ENCODE results near the gene ACSL6. TPM values are rescaled to one million over a fixed set of nuclear protein-coding genes. Genes with fewer than 3 reads are reported as not detected.

Gene ACSL6
- total RNA-seq, 1 experiment from 2014 or later = 1.4 TPM

- POLR2A ChIA-PET = no interaction called here
- intact Hi-C loops (cut with micrococcal nuclease; ENCODE audit: unreplicated experiment) = no loop called here
- no peaks in the 10 kb centered on the region for H3K4me1 Mint-ChIP-seq (ENCODE audit: low read depth, unreplicated experiment)
- DNase-seq = no peak
- Histone ChIP-seq H3K27me3 (replicated peaks; ENCODE audit: control insufficient read depth, insufficient read depth, low read length) (peaks cover 2% of the 10 kb centered on the region; the same call in 1 of the 2 replicates), H3K4me3 (ENCODE audit: low read depth, low read length) (no peak overlapping the region), H3K9me3 (no peaks in the 10 kb centered on the region), H3K4me1 (no peaks in the 10 kb centered on the region), H3K36me3 (ENCODE audit: control insufficient read depth, insufficient read depth, low read length) (no peaks in the 10 kb centered on the region)
- CTCF ChIA-PET = interaction anchor here (1.0 kb wide), 1 partner anchor 20 kb away, joined by 3 read pairs; no protein-coding TSS in a partner anchor
- no peak overlapping the region for H3K27ac Mint-ChIP-seq (ENCODE audit: unreplicated experiment)
- H3K4me3 Mint-ChIP-seq (ENCODE audit: unreplicated experiment) = no peak overlapping the region
- peaks cover 19% of the 10 kb centered on the region for H3K27me3 Mint-ChIP-seq (ENCODE audit: insufficient read depth, unreplicated experiment)
- TF ChIP-seq, protein P1, sequence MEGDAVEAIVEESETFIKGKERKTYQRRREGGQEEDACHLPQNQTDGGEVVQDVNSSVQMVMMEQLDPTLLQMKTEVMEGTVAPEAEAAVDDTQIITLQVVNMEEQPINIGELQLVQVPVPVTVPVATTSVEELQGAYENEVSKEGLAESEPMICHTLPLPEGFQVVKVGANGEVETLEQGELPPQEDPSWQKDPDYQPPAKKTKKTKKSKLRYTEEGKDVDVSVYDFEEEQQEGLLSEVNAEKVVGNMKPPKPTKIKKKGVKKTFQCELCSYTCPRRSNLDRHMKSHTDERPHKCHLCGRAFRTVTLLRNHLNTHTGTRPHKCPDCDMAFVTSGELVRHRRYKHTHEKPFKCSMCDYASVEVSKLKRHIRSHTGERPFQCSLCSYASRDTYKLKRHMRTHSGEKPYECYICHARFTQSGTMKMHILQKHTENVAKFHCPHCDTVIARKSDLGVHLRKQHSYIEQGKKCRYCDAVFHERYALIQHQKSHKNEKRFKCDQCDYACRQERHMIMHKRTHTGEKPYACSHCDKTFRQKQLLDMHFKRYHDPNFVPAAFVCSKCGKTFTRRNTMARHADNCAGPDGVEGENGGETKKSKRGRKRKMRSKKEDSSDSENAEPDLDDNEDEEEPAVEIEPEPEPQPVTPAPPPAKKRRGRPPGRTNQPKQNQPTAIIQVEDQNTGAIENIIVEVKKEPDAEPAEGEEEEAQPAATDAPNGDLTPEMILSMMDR (IDR thresholded peaks at IDR 0.05; ENCODE audit: insufficient read depth in 1 of 2, low read depth in 1 of 2, low read length in 1 of 2, severe bottlenecking in 1 of 2, unreplicated experiment in 1 of 2) = no peak
- H3K36me3 Mint-ChIP-seq (ENCODE audit: insufficient read depth, unreplicated experiment) = no peaks in the 10 kb centered on the region
- no TSS peak for BruUV-seq (replicated peaks)
- H3K9me3 Mint-ChIP-seq (ENCODE audit: unreplicated experiment) = no peaks in the 10 kb centered on the region
Measured at GRCh38 chr5:132020568-132021339, 9.3 kb upstream of the ACSL6 start.

DNA sequence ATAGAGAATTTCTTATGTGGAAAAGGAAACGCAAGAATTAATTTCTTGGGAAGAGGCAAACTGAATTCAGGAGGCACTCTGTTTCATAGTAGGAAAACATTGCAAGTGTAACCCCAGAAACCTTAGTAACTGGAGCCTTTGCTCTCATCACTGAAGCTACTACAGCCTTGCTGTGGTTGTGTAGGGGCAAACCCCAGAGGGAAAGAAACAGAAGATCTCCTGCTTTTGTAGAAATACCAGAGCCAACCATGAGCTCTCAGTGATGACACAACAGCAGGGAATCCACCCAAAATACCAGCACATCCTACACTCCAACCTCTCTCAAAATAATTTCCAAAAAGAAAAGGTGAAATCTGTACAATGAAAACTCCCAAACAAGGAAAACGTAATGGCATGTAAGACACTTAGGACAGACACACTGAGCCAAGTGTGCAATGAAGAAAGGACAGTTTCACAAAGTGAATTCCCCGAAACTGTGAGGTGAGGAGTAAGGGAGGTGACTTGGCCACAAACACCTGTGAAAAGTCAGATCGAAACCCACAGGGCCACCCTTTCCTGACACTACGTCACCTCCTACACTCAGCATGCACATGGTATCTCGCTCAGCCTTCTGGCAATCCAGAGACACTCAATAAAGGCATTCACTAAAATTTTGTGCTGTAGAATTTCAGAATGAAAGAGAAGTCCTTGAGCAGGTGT lies 8.5 kb upstream of the ACSL6 start:
- BruUV-seq (replicated peaks) = no TSS peak
- Histone ChIP-seq H3K36me3 (ENCODE audit: control insufficient read depth, insufficient read depth, low read length) (no peaks in the 10 kb centered on the region), H3K4me1 (no peaks in the 10 kb centered on the region), H3K4me3 (ENCODE audit: low read depth, low read length) (no peak overlapping the region), H3K27me3 (replicated peaks; ENCODE audit: control insufficient read depth, insufficient read depth, low read length) (peaks cover 2% of the 10 kb centered on the region; the same call in 1 of the 2 replicates), H3K9me3 (no peaks in the 10 kb centered on the region)
- H3K4me3 Mint-ChIP-seq (ENCODE audit: unreplicated experiment) = no peak overlapping the region
- ChIA-PET POLR2A (no interaction called here), CTCF (no interaction called here)
- TF ChIP-seq, protein P1 (IDR thresholded peaks at IDR 0.05; ENCODE audit: insufficient read depth in 1 of 2, low read depth in 1 of 2, low read length in 1 of 2, severe bottlenecking in 1 of 2, unreplicated experiment in 1 of 2) = no peak
- H3K9me3 Mint-ChIP-seq (ENCODE audit: unreplicated experiment) = no peaks in the 10 kb centered on the region
- DNase-seq = no peak
- intact Hi-C loops (cut with micrococcal nuclease; ENCODE audit: unreplicated experiment) = no loop called here
- no peak overlapping the region for H3K27ac Mint-ChIP-seq (ENCODE audit: unreplicated experiment)
- peaks cover 19% of the 10 kb centered on the region for H3K27me3 Mint-ChIP-seq (ENCODE audit: insufficient read depth, unreplicated experiment)
- no peaks in the 10 kb centered on the region for H3K4me1 Mint-ChIP-seq (ENCODE audit: low read depth, unreplicated experiment)
- H3K36me3 Mint-ChIP-seq (ENCODE audit: insufficient read depth, unreplicated experiment) = no peaks in the 10 kb centered on the region

DNA sequence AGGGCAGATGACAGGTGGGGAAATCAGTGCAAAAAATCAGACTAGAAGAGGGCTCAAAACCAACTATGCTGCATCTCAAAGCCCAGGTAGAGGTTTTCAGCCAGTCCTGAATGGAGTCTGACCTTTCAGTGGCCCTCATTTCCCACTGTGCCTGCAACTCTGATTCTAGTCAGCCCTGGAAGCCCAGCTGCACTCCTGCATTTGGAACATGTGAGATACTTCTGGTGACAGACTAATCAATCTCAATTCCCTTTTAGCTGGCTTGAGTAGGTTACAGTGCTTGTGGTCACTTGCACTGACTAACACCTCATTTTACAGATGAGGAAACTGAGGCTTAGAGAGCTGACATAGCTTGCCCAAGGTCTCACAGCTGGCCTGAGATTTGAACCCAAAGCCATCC lies 7.9 kb upstream of the ACSL6 start:
- H3K27me3 Mint-ChIP-seq (ENCODE audit: insufficient read depth, unreplicated experiment) = peaks cover 19% of the 10 kb centered on the region
- H3K27me3 ChIP-seq (replicated peaks; ENCODE audit: control insufficient read depth, insufficient read depth, low read length) = peaks cover 2% of the 10 kb centered on the region
- no peaks in the 10 kb centered on the region for H3K9me3 ChIP-seq

More for the DNA sequence above, 7.9 kb upstream of the ACSL6 start:
- Mint-ChIP-seq H3K9me3 (ENCODE audit: unreplicated experiment) (no peaks in the 10 kb centered on the region), H3K36me3 (ENCODE audit: insufficient read depth, unreplicated experiment) (no peaks in the 10 kb centered on the region), H3K27ac (ENCODE audit: unreplicated experiment) (no peak overlapping the region), H3K4me3 (ENCODE audit: unreplicated experiment) (no peak overlapping the region), H3K4me1 (ENCODE audit: low read depth, unreplicated experiment) (no peaks in the 10 kb centered on the region)
- BruUV-seq (replicated peaks) = no TSS peak
- POLR2A ChIA-PET = no interaction called here
- Histone ChIP-seq H3K4me1 (no peaks in the 10 kb centered on the region), H3K4me3 (ENCODE audit: low read depth, low read length) (no peak overlapping the region), H3K36me3 (ENCODE audit: control insufficient read depth, insufficient read depth, low read length) (no peaks in the 10 kb centered on the region)
- CTCF ChIA-PET = no interaction called here
- intact Hi-C loops (cut with micrococcal nuclease; ENCODE audit: unreplicated experiment) = no loop called here
- TF ChIP-seq, protein P1 (IDR thresholded peaks at IDR 0.05; ENCODE audit: insufficient read depth in 1 of 2, low read depth in 1 of 2, low read length in 1 of 2, severe bottlenecking in 1 of 2, unreplicated experiment in 1 of 2) = no peak
- DNase-seq = no peak
